NT2/D1 (cell line): ENCODE results near the gene ITGB6.

ENCODE experiments used
- YY1 ChIP-seq: IDR thresholded peaks from 2 replicates; pipeline ENCODE4 v1.6.1; 2011; ENCODE audit not compliant: insufficient read length, insufficient read depth
- ZNF274 ChIP-seq: IDR thresholded peaks from 2 replicates; pipeline ENCODE4 v1.6.1; 2011; ENCODE audit warnings: mild to moderate bottlenecking, low read depth, low read length

DNA sequence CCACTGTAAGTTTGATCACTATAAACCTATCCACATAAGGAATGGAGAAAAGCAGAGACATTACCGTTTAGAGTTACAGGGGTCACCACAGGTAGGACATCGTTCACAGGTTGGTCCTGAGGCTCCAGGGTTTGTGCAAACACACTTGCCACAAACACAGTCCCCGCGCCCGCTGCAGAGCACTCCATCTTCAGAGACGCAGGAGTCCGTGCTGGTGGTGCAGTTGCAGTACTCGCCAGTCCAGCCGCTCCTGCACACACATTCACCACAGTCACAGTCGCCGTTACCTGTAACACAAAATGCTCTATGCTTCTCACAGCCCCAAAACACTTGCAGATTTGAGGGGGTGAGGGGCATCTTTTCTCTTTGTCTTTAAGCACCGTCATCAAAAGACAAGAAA, 73.8 kb downstream of the ITGB6 start:
- TF ChIP-seq ZNF274 (no peak), YY1 (no peak)
